HG02763 (cell line): Measurements from ENCODE around the gene POLD1.
A peak's percentile ranks its signal among the peaks of the same experiment; 100 is the strongest.

Experiments used
- ATAC-seq: cut with Tn5 transposase; IDR thresholded peaks from one replicate; pipeline ENCODE4 v1.9.1; 2021; ENCODE audit warnings: mild to moderate bottlenecking, moderate library complexity; ENCODE audit not compliant: unreplicated experiment

The POLD1 gene

GRCh38 chr19:50417111-50418081 lies 33.2 kb downstream of the POLD1 start:
- no peak for ATAC-seq

- no peak for ATAC-seq
Observed at GRCh38 chr19:50418176-50419021, 34.3 kb downstream of the POLD1 start, which contains the start of gene SPIB. TSS of gene SPIB (plus strand) at chr19:50418938. CDS start at chr19:50418963, 25 bp downstream.

- ATAC-seq = no peak
Observed at GRCh38 chr19:50419022-50419579, 35.0 kb downstream of the POLD1 start.

GRCh38 chr19:50419580-50420035 lies 35.5 kb downstream of the POLD1 start:
- no peak for ATAC-seq

- ATAC-seq = no peak
Observed at GRCh38 chr19:50420127-50420526, 36.0 kb downstream of the POLD1 start.

- no peak for ATAC-seq
Observed at GRCh38 chr19:50420808-50421207, 36.7 kb downstream of the POLD1 start.

GRCh38 chr19:50422397-50423278 lies 38.5 kb downstream of the POLD1 start:
- no peak for ATAC-seq

GRCh38 chr19:50423279-50424113 lies 39.3 kb downstream of the POLD1 start:
- ATAC-seq = no peak

GRCh38 chr19:50425581-50425980 lies 41.4 kb downstream of the POLD1 start:
- ATAC-seq = no peak

GRCh38 chr19:50427318-50427925 lies 43.3 kb downstream of the POLD1 start:
- ATAC-seq = no peak

- no peak for ATAC-seq
Observed at GRCh38 chr19:50427997-50428425, 43.9 kb downstream of the POLD1 start.

GRCh38 chr19:50428772-50429463 lies 44.8 kb downstream of the POLD1 start:
- no peak for ATAC-seq

- no peak for ATAC-seq
Observed at GRCh38 chr19:50430888-50431342, 46.8 kb downstream of the POLD1 start.

GRCh38 chr19:50431343-50432220 lies 47.4 kb downstream of the POLD1 start:
- ATAC-seq = peak; percentile 75

- ATAC-seq = no peak
Observed at GRCh38 chr19:50432221-50433028, 48.3 kb downstream of the POLD1 start, which contains the start of gene MYBPC2. TSS of gene MYBPC2 (plus strand) at chr19:50432892. CDS start at chr19:50432954, 62 bp downstream.
